K562 (cell line): ENCODE results near the gene ZNF8.

Source experiments
- CREB3 ChIP-seq: fragments of 450-650 bp; conservative IDR thresholded peaks from 2 replicates; pipeline ENCODE4 v1.6.1; 2016; ENCODE audit warnings: missing genetic modification characterization, low read depth, mild to moderate bottlenecking, missing compliant biosample characterization, moderate library complexity
- FOXM1 ChIP-seq, 2 experiments: fragments of 450-650 bp in 1 of 2; sonication (generic) in 1 of 2; formaldehyde crosslinking in 1 of 2; IDR thresholded peaks; 2 replicates each; pipeline versions ENCODE4 v1.6.1 to v1.9.0; 2017 to 2022; ENCODE audit warnings: low read depth in 2 of 2, mild to moderate bottlenecking in 2 of 2, missing genetic modification reagents in 1 of 2, moderate library complexity in 1 of 2
- NR2F6 ChIP-seq: fragments of 450-650 bp; formaldehyde crosslinking; IDR thresholded peaks from 2 replicates; pipeline ENCODE4 v1.4.0; 2020; ENCODE audit warnings: mild to moderate bottlenecking

GRCh38 chr19:58279925-58280316 is 1.2 kb downstream of the ZNF8 start:
- no peak for TF ChIP-seq NR2F6 (CRISPR knock-in tag)
- no peak for TF ChIP-seq CREB3 (tag)
- TF ChIP-seq FOXM1 (IDR thresholded peaks at IDR 0.05; ENCODE audit: low read depth) = no peak
- no peak for TF ChIP-seq FOXM1 (CRISPR knock-in tag; IDR thresholded peaks at IDR 0.05; ENCODE audit: low read depth)
